Vagina (tissue), 2 donors: ENCODE data around the gene DNAJA2. TPM values are rescaled to one million over a fixed set of nuclear protein-coding genes. Genes with fewer than 3 reads are reported as not detected.
"Not testable (repeated sequence)": the region's sequence is repeated elsewhere in the genome, so short reads cannot be mapped to it uniquely, and the experiment has no call there.

Experiments used
- DNase-seq, 2 donors: peaks; one replicate each; pipeline ENCODE4 v3.0.0-alpha.2; 2017; ENCODE audit errors: extremely low spot score in 2 of 2
- H3K27ac ChIP-seq: fragments of 200-600 bp; sonication (generic); one replicate; pipeline ENCODE4 v1.5.1; 2019
- H3K27me3 ChIP-seq: fragments of 200-600 bp; sonication (generic); one replicate; pipeline ENCODE4 v1.5.1; 2019
- H3K36me3 ChIP-seq, 2 donors: fragments of 200-600 bp; sonication (generic); one replicate each; pipeline ENCODE4 v1.5.1; 2017 to 2019
- H3K4me1 ChIP-seq: fragments of 200-600 bp; sonication (generic); one replicate; pipeline ENCODE4 v1.5.1; 2019
- H3K4me3 ChIP-seq, 2 donors: fragments of 200-600 bp; sonication (generic); 1 replicate in 1 of 2; 2 replicates in 1 of 2; pipeline ENCODE4 v1.5.1; 2016 to 2019
- H3K9me3 ChIP-seq: fragments of 200-600 bp; sonication (generic); one replicate; pipeline ENCODE4 v1.5.1; 2019
- CTCF ChIP-seq, 3 experiments: fragments of 450-650 bp in 2 of 3; fragments of 200-600 bp in 1 of 3; sonication (generic) in 1 of 3; IDR thresholded peaks; one replicate each; pipeline ENCODE4 v1.5.1; 2017 to 2019; ENCODE audit warnings: antibody characterized with exemption in 3 of 3, mild to moderate bottlenecking in 2 of 3, moderate library complexity in 2 of 3
- POLR2A ChIP-seq, 2 donors: fragments of 450-650 bp; IDR thresholded peaks; one replicate each; pipeline ENCODE4 v1.6.1; 2017; ENCODE audit warnings: antibody characterized with exemption in 2 of 2, mild to moderate bottlenecking in 2 of 2, moderate library complexity in 2 of 2
- POLR2AphosphoS5 ChIP-seq, 2 donors: sonication (generic); formaldehyde crosslinking; IDR thresholded peaks; one replicate each; pipeline ENCODE4 v1.9.0; 2017; ENCODE audit warnings: antibody characterized with exemption in 2 of 2, mild to moderate bottlenecking in 2 of 2, low read depth in 1 of 2; ENCODE audit not compliant: insufficient read depth in 1 of 2
- intact Hi-C: fragments of 100-400 bp; cut with DNase I; formaldehyde crosslinking; loops from one replicate; pipeline ENCODE4 v1.15.1; 2023
- total RNA-seq: library from RNA; depleted of rRNA; stranded (reverse); fragments of >200 nt; gene quantifications from one replicate; pipeline ENCODE4 v1.2.3, GENCODE V29; 2016

Gene DNAJA2
- total RNA-seq, 1 donor from 2014 or later = 38.3 TPM

DNA sequence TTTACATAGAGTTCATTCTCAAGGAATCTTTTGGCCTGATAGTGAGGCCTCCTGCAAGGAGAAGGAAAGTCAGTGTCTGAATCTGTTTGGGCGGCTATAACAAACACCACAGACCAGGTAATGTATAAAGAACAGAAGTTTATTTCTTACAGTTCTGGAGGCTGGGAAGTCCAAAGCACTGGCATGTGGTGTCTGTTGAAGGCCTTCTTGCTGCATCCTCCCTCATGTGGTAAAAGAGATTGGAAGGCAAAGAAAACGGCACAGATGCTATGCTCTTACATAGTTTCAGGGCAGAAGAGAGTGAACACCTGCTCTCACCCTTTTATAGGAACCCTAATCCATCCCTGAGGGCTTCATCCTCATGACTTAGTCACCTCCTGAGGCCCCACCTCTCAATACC is 31.2 kb upstream of the DNAJA2 start:
- DNase-seq = no peak
- no peak overlapping the region for H3K27ac ChIP-seq
- H3K4me3 ChIP-seq = no peak overlapping the region
- no peaks in the 10 kb centered on the region for H3K27me3 ChIP-seq
- H3K4me1 ChIP-seq = no peaks in the 10 kb centered on the region
- intact Hi-C loops = no loop called here
- no peaks in the 10 kb centered on the region for H3K9me3 ChIP-seq
- H3K36me3 ChIP-seq = no peaks in the 10 kb centered on the region
- TF ChIP-seq POLR2AphosphoS5 (IDR thresholded peaks at IDR 0.05; ENCODE audit: insufficient read depth in 1 of 2, low read depth in 1 of 2) (no peak), POLR2A (IDR thresholded peaks at IDR 0.05) (no peak), CTCF (IDR thresholded peaks at IDR 0.05) (no peak)

DNA sequence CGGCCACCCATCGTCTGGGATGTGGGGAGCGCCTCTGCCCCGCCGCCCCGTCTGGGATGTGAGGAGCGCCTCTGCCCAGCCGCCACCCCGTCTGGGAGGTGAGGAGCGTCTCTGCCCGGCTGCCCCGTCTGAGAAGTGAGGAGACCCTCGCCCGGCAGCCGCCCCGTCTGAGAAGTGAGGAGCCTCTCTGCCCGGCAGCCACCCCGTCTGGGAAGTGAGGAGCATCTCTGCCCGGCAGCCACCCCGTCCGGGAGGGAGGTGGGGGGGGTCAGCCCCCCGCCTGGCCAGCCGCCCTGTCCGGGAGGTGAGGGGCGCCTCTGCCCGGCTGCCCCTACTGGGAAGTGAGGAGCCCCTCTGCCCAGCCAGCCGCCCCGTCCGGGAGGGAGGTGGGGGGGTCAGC is 26.6 kb upstream of the DNAJA2 start:
- intact Hi-C loops, H3K4me3 ChIP-seq, H3K36me3 ChIP-seq, H3K27ac ChIP-seq, H3K9me3 ChIP-seq, H3K27me3 ChIP-seq, H3K4me1 ChIP-seq, DNase-seq: not testable (repeated sequence)

- H3K9me3 ChIP-seq = no peaks in the 10 kb centered on the region
- DNase-seq = no peak
- H3K36me3 ChIP-seq = no peaks in the 10 kb centered on the region
- no peak overlapping the region for H3K4me3 ChIP-seq
- intact Hi-C loops = no loop called here
- no peaks in the 10 kb centered on the region for H3K4me1 ChIP-seq
- H3K27ac ChIP-seq = no peak overlapping the region
- TF ChIP-seq POLR2A (IDR thresholded peaks at IDR 0.05) (no peak), CTCF (IDR thresholded peaks at IDR 0.05) (no peak), POLR2AphosphoS5 (IDR thresholded peaks at IDR 0.05; ENCODE audit: insufficient read depth in 1 of 2, low read depth in 1 of 2) (no peak)
- H3K27me3 ChIP-seq = no peaks in the 10 kb centered on the region
These were observed 24.4 kb upstream of the DNAJA2 start for GRCh38 chr16:46997844-46998243.

DNA sequence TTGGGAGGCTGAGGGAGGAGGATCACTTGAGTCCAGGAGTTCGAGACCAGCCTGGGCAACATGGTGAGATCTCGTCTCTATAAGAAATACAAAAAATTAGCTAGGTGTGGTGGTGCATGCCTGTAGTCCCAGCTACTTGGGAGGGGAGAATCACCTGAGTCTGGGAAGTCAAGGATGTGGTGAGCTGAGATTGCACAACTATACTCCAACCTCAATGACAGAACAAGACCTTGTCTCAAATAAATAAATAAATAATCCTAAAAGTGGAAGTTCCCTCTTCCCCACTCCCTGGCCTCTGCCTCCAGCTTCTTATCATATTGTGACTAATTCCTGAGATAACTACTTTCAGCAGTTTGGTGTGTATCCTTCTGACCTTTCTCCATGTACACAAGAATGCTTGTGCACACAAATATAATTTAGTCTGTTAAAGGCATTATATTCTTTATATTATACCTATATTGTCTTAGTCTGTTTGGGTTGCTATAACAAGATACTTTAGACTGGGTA is 23.5 kb upstream of the DNAJA2 start:
- intact Hi-C loops = no loop called here
- Histone ChIP-seq H3K36me3 (no peaks in the 10 kb centered on the region), H3K27ac (no peak overlapping the region), H3K9me3 (no peaks in the 10 kb centered on the region), H3K4me1 (no peaks in the 10 kb centered on the region), H3K4me3 (no peak overlapping the region), H3K27me3 (no peaks in the 10 kb centered on the region)
- no peak for DNase-seq
- TF ChIP-seq CTCF (IDR thresholded peaks at IDR 0.05) = no peak
- no peak for TF ChIP-seq POLR2AphosphoS5 (IDR thresholded peaks at IDR 0.05; ENCODE audit: insufficient read depth in 1 of 2, low read depth in 1 of 2)
- no peak for TF ChIP-seq POLR2A (IDR thresholded peaks at IDR 0.05)

DNA sequence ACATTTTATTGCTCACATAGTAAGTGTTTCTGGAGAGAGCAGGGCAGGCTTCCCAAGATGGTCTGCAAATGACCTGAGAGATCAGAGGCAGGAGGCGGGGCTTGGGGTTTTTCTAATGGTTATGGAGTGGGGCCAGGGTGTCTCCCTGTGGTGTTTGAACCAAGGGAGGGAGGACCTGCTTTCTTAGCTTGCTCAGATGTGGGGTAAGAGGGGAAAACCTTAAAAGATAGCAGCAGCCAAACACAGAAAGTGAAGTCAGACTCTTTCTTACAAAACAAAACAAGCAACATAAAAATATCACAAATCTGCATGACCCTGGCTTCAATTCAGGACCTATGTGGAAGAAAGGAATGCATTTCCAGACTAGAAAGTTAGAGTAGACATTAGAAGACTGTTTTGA is 22.9 kb upstream of the DNAJA2 start:
- intact Hi-C loops = no loop called here
- DNase-seq = no peak
- H3K36me3 ChIP-seq = no peaks in the 10 kb centered on the region
- H3K27me3 ChIP-seq = no peaks in the 10 kb centered on the region
- H3K4me3 ChIP-seq = no peak overlapping the region
- H3K9me3 ChIP-seq = no peaks in the 10 kb centered on the region
- no peaks in the 10 kb centered on the region for H3K4me1 ChIP-seq
- no peak overlapping the region for H3K27ac ChIP-seq
- no peak for TF ChIP-seq POLR2A (IDR thresholded peaks at IDR 0.05)
- no peak for TF ChIP-seq POLR2AphosphoS5 (IDR thresholded peaks at IDR 0.05; ENCODE audit: insufficient read depth in 1 of 2, low read depth in 1 of 2)
- no peak for TF ChIP-seq CTCF (IDR thresholded peaks at IDR 0.05)
